ENCODE data around the gene PXDC1.

GRCh38 chr6:3698021-3698420 lies 53.5 kb downstream of the PXDC1 start:
- TF ChIP-seq, protein P1, sequence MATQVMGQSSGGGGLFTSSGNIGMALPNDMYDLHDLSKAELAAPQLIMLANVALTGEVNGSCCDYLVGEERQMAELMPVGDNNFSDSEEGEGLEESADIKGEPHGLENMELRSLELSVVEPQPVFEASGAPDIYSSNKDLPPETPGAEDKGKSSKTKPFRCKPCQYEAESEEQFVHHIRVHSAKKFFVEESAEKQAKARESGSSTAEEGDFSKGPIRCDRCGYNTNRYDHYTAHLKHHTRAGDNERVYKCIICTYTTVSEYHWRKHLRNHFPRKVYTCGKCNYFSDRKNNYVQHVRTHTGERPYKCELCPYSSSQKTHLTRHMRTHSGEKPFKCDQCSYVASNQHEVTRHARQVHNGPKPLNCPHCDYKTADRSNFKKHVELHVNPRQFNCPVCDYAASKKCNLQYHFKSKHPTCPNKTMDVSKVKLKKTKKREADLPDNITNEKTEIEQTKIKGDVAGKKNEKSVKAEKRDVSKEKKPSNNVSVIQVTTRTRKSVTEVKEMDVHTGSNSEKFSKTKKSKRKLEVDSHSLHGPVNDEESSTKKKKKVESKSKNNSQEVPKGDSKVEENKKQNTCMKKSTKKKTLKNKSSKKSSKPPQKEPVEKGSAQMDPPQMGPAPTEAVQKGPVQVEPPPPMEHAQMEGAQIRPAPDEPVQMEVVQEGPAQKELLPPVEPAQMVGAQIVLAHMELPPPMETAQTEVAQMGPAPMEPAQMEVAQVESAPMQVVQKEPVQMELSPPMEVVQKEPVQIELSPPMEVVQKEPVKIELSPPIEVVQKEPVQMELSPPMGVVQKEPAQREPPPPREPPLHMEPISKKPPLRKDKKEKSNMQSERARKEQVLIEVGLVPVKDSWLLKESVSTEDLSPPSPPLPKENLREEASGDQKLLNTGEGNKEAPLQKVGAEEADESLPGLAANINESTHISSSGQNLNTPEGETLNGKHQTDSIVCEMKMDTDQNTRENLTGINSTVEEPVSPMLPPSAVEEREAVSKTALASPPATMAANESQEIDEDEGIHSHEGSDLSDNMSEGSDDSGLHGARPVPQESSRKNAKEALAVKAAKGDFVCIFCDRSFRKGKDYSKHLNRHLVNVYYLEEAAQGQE (IDR thresholded peaks at IDR 0.05; ENCODE audit: insufficient read depth in 1 of 2, low read depth in 2 of 2, low read length in 2 of 2): no peak
- TF ChIP-seq POLR2AphosphoS5 (IDR thresholded peaks at IDR 0.05; ENCODE audit: low read depth, low read length) (no peak), TAF1 (IDR thresholded peaks at IDR 0.05; ENCODE audit: borderline replicate concordance, insufficient read depth, low read length) (no peak)

Data from PFSK-1 (cell line).